Hepatocyte (in vitro differentiated cells): ENCODE data around the gene CCDC188. TPM values are rescaled to one million over a fixed set of nuclear protein-coding genes. Genes with fewer than 3 reads are reported as not detected.

Experiments used
- DNase-seq: peaks from one replicate; pipeline ENCODE4 v3.0.0-alpha.2; 2016; ENCODE audit warnings: low spot score
- H2AFZ ChIP-seq: fragments of 200-600 bp; sonication (generic); 2 replicates; pipeline ENCODE4 v1.6.0; 2016; ENCODE audit warnings: antibody characterized with exemption, mild to moderate bottlenecking
- H3K27ac ChIP-seq: fragments of 200-600 bp; sonication (generic); 2 replicates; pipeline ENCODE4 v1.5.1; 2016; ENCODE audit warnings: mild to moderate bottlenecking
- H3K27me3 ChIP-seq: fragments of 200-600 bp; sonication (generic); 2 replicates; pipeline ENCODE4 v1.6.1; 2016
- H3K36me3 ChIP-seq: fragments of 200-600 bp; sonication (generic); replicated peaks from 2 replicates; pipeline ENCODE4 v1.5.1; 2016; ENCODE audit warnings: low read depth; ENCODE audit not compliant: insufficient read depth
- H3K4me1 ChIP-seq: fragments of 200-600 bp; sonication (generic); 2 replicates; pipeline ENCODE4 v1.5.1; 2016; ENCODE audit warnings: mild to moderate bottlenecking, moderate library complexity; ENCODE audit not compliant: insufficient read depth
- H3K4me2 ChIP-seq: fragments of 200-600 bp; sonication (generic); 2 replicates; pipeline ENCODE4 v1.6.0; 2016
- H3K4me3 ChIP-seq: fragments of 200-600 bp; sonication (generic); 2 replicates; pipeline ENCODE4 v1.5.1; 2016; ENCODE audit warnings: mild to moderate bottlenecking
- H3K79me2 ChIP-seq: fragments of 200-600 bp; sonication (generic); 2 replicates; pipeline ENCODE4 v1.6.0; 2017; ENCODE audit warnings: mild to moderate bottlenecking
- H3K9me2 ChIP-seq: fragments of 200-600 bp; sonication (generic); replicated peaks from 2 replicates; pipeline ENCODE4 v1.6.0; 2017; ENCODE audit warnings: mild to moderate bottlenecking; ENCODE audit not compliant: insufficient read depth
- H3K9me3 ChIP-seq: fragments of 200-600 bp; sonication (generic); 2 replicates; pipeline ENCODE4 v1.5.1; 2016; ENCODE audit warnings: low read depth, mild to moderate bottlenecking
- H4K20me1 ChIP-seq: fragments of 200-600 bp; sonication (generic); 2 replicates; pipeline ENCODE4 v1.6.0; 2016; ENCODE audit warnings: mild to moderate bottlenecking; ENCODE audit not compliant: insufficient read depth, poor library complexity, severe bottlenecking
- CTCF ChIP-seq: fragments of 200-600 bp; sonication (generic); IDR thresholded peaks from 2 replicates; pipeline ENCODE4 v1.5.1; 2016; ENCODE audit warnings: antibody characterized with exemption, mild to moderate bottlenecking; ENCODE audit not compliant: poor library complexity
- EZH2 ChIP-seq: fragments of 200-600 bp; sonication (generic); IDR thresholded peaks from 2 replicates; pipeline ENCODE4 v1.6.1; 2016; ENCODE audit warnings: antibody characterized with exemption, mild to moderate bottlenecking, borderline replicate concordance
- EZH2phosphoT487 ChIP-seq: fragments of 200-600 bp; sonication (generic); IDR thresholded peaks from one replicate; pipeline ENCODE4 v1.6.1; 2018; ENCODE audit warnings: antibody characterized with exemption, mild to moderate bottlenecking, low read depth, moderate library complexity; ENCODE audit not compliant: unreplicated experiment, severe bottlenecking
- WGBS: methylation state at CpG from one replicate; pipeline ENCODE4 v1.1.6; 2016; ENCODE audit warnings: low lambda C conversion rate; ENCODE audit errors: missing lambda C conversion rate; 5-methylcytosine and 5-hydroxymethylcytosine counted together
- microRNA-seq: library from miRNA; unstranded; fragments of <30 nt; microRNA quantifications from one replicate; pipeline ENCODE4, GENCODE V29; 2017
- polyA plus RNA-seq: library from polyadenylated mRNA; unstranded; fragments of >200 nt; fragmentation: Nextera tagmentation; extraction: Ambion mirVana; gene quantifications from 2 replicates; pipeline ENCODE4 v1.2.1, GENCODE V29; 2016
- small RNA-seq: library from RNA; depleted of rRNA; stranded (forward); fragments of <200 nt; gene quantifications from one replicate; pipeline ENCODE3, GENCODE V24; 2014
- total RNA-seq: library from RNA; depleted of rRNA; stranded (reverse); fragments of >200 nt; gene quantifications from 2 replicates; pipeline ENCODE4 v1.2.3, GENCODE V29; 2014

CCDC188 gene
- total and polyA plus RNA-seq, 2 experiments from 2014 or later, result not detected

GRCh38 chr22:20101638-20102037 is 49.2 kb downstream of the CCDC188 start:
- no peak overlapping the region for H3K4me3 ChIP-seq
- no peaks in the 10 kb centered on the region for H3K27me3 ChIP-seq
- TF ChIP-seq EZH2phosphoT487, result no peak
- no peak for TF ChIP-seq EZH2
- no peak for TF ChIP-seq CTCF
- no peaks in the 10 kb centered on the region for H4K20me1 ChIP-seq
- DNase-seq, result no peak
- no peak overlapping the region for H3K4me2 ChIP-seq
- H3K36me3 ChIP-seq, result no peaks in the 10 kb centered on the region
- WGBS, result 98% methylated on average over 8 of the region's 8 CpGs
- no peak overlapping the region for H3K27ac ChIP-seq
- no peaks in the 10 kb centered on the region for H3K9me2 ChIP-seq
- H3K4me1 ChIP-seq, result no peaks in the 10 kb centered on the region
- H3K9me3 ChIP-seq, result no peaks in the 10 kb centered on the region
- H2AFZ ChIP-seq, result no peak overlapping the region
- H3K79me2 ChIP-seq, result peaks cover 26% of the 10 kb centered on the region

GRCh38 chr22:20099099-20099711 is 51.6 kb downstream of the CCDC188 start:
- Histone ChIP-seq H3K4me1 (no peaks in the 10 kb centered on the region), H3K4me3 (no peak overlapping the region), H3K9me2 (no peaks in the 10 kb centered on the region), H3K9me3 (no peaks in the 10 kb centered on the region), H3K79me2 (peaks cover 33% of the 10 kb centered on the region), H2AFZ (no peak overlapping the region), H3K36me3 (no peaks in the 10 kb centered on the region), H3K27me3 (no peaks in the 10 kb centered on the region), H3K4me2 (no peak overlapping the region), H3K27ac (no peak overlapping the region), H4K20me1 (no peaks in the 10 kb centered on the region)
- no peak for DNase-seq
- WGBS, result 100% methylated on average over 6 of the region's 6 CpGs
- TF ChIP-seq EZH2phosphoT487 (no peak), EZH2 (no peak), CTCF (no peak)

Small RNA genes within 50 kb of the gene (microRNA-seq; reads per million reads assigned to microRNA genes)
- not detected for gene MIR6816

Small RNA genes within 50 kb of the gene (small RNA-seq; reads per million reads assigned to genes)
- gene MIR6816 (not detected), gene RF00599 (not detected)

Other genes starting within 250 kb of the CCDC188 start
- 74.5 and 78.2 TPM in 2 replicates for gene COMT, start 209.3 kb downstream of the CCDC188 start, total RNA-seq
- gene COMT, start 209.3 kb downstream of the CCDC188 start, polyA plus RNA-seq, result 129 and 153 TPM in 2 replicates
- gene TXNRD2, start 209.2 kb downstream of the CCDC188 start, total RNA-seq, result 0.60 TPM in 1 of 2 replicates, not detected in the other
- 1.6 and 2.1 TPM in 2 replicates for gene TXNRD2, start 209.2 kb downstream of the CCDC188 start, polyA plus RNA-seq
- 21.6 and 32.5 TPM in 2 replicates for gene ARVCF, start 134.2 kb downstream of the CCDC188 start, total RNA-seq
- gene ARVCF, start 134.2 kb downstream of the CCDC188 start, polyA plus RNA-seq, result 23.8 and 25.8 TPM in 2 replicates
- 21.4 and 26.2 TPM in 2 replicates for gene TANGO2, start 129.9 kb downstream of the CCDC188 start, total RNA-seq
- gene TANGO2, start 129.9 kb downstream of the CCDC188 start, polyA plus RNA-seq, result 20.8 and 24.4 TPM in 2 replicates
- gene DGCR8, start 70.8 kb downstream of the CCDC188 start, total RNA-seq, result 18.3 and 22.0 TPM in 2 replicates
- 10.8 and 12.2 TPM in 2 replicates for gene DGCR8, start 70.8 kb downstream of the CCDC188 start, polyA plus RNA-seq
- gene RANBP1, start 35.0 kb downstream of the CCDC188 start, total RNA-seq, result 223 and 227 TPM in 2 replicates
- 189 and 192 TPM in 2 replicates for gene RANBP1, start 35.0 kb downstream of the CCDC188 start, polyA plus RNA-seq
- gene TRMT2A, start 33.8 kb downstream of the CCDC188 start, total RNA-seq, result 34.4 and 50.2 TPM in 2 replicates
- gene TRMT2A, start 33.8 kb downstream of the CCDC188 start, polyA plus RNA-seq, result 65.1 and 78.7 TPM in 2 replicates
- 4.5 and 9.6 TPM in 2 replicates for gene ZDHHC8, start 19.3 kb downstream of the CCDC188 start, total RNA-seq
- gene ZDHHC8, start 19.3 kb downstream of the CCDC188 start, polyA plus RNA-seq, result 65.1 and 72.7 TPM in 2 replicates
- gene RTN4R, start 117.3 kb upstream of the CCDC188 start, total RNA-seq, result 7.9 and 12.8 TPM in 2 replicates
- 16.9 and 18.9 TPM in 2 replicates for gene RTN4R, start 117.3 kb upstream of the CCDC188 start, polyA plus RNA-seq
- gene DGCR6L, start 169.0 kb upstream of the CCDC188 start, total RNA-seq, result 49.8 and 55.1 TPM in 2 replicates
- 93.4 and 99.0 TPM in 2 replicates for gene DGCR6L, start 169.0 kb upstream of the CCDC188 start, polyA plus RNA-seq
- gene ZNF74, start 243.1 kb upstream of the CCDC188 start, total RNA-seq, result 15.6 and 15.7 TPM in 2 replicates
- 11.1 and 17.9 TPM in 2 replicates for gene ZNF74, start 243.1 kb upstream of the CCDC188 start, polyA plus RNA-seq